HepG2 (cell line): ENCODE measurements around the gene SMPD3. TPM values are rescaled to one million over a fixed set of nuclear protein-coding genes. Genes with fewer than 3 reads are reported as not detected.

Experiments
- AFF4 ChIP-seq: sonication (generic); formaldehyde crosslinking; IDR thresholded peaks from 2 replicates; pipeline ENCODE4 v1.4.0; 2020; ENCODE audit warnings: missing genetic modification reagents
- AHR ChIP-seq: IDR thresholded peaks from 2 replicates; pipeline ENCODE4 v1.6.1; 2018; ENCODE audit warnings: missing genetic modification reagents, missing compliant biosample characterization
- CBX5 ChIP-seq: sonication (generic); formaldehyde crosslinking; IDR thresholded peaks from 2 replicates; pipeline ENCODE4 v1.4.0; 2020; ENCODE audit warnings: missing genetic modification reagents, borderline replicate concordance
- ETV6 ChIP-seq: sonication (generic); formaldehyde crosslinking; conservative IDR thresholded peaks from 2 replicates; pipeline ENCODE4 v1.4.0; 2020; ENCODE audit warnings: missing genetic modification reagents
- FOXK2 ChIP-seq: fragments of 450-650 bp; IDR thresholded peaks from 2 replicates; pipeline ENCODE4 v1.6.1; 2016
- MAFG ChIP-seq: sonication (generic); formaldehyde crosslinking; IDR thresholded peaks from 2 replicates; pipeline ENCODE4 v1.5.1; 2020; ENCODE audit warnings: mild to moderate bottlenecking, missing genetic modification reagents
- MEIS1 ChIP-seq: sonication (generic); formaldehyde crosslinking; IDR thresholded peaks from 2 replicates; pipeline ENCODE4 v1.9.0; 2021; ENCODE audit warnings: mild to moderate bottlenecking, missing genetic modification reagents, moderate library complexity, borderline replicate concordance
- NPAS2 ChIP-seq: sonication (generic); formaldehyde crosslinking; IDR thresholded peaks from 2 replicates; pipeline ENCODE4 v1.8.0; 2022; ENCODE audit warnings: mild to moderate bottlenecking, missing genetic modification reagents, borderline replicate concordance
- PHF21A ChIP-seq: sonication (generic); formaldehyde crosslinking; IDR thresholded peaks from 2 replicates; pipeline ENCODE4 v1.5.0; 2020; ENCODE audit warnings: mild to moderate bottlenecking, missing genetic modification reagents
- RERE ChIP-seq: IDR thresholded peaks from 2 replicates; pipeline ENCODE4 v1.6.1; 2016; ENCODE audit warnings: low read depth, missing genetic modification reagents, missing compliant biosample characterization
- REXO4 ChIP-seq: sonication (generic); formaldehyde crosslinking; IDR thresholded peaks from 2 replicates; pipeline ENCODE4 v1.8.0; 2022; ENCODE audit warnings: missing genetic modification reagents, mild to moderate bottlenecking, borderline replicate concordance
- STAT5B ChIP-seq: sonication (generic); formaldehyde crosslinking; IDR thresholded peaks from 2 replicates; pipeline ENCODE4 v1.4.0; 2020; ENCODE audit warnings: missing genetic modification reagents
- TBL1XR1 ChIP-seq: fragments of 150-350 bp; IDR thresholded peaks from 2 replicates; pipeline ENCODE4 v1.6.1; 2014; ENCODE audit warnings: borderline replicate concordance, low read length; ENCODE audit not compliant: partially characterized antibody
- ZBTB34 ChIP-seq: sonication (generic); formaldehyde crosslinking; IDR thresholded peaks from 2 replicates; pipeline ENCODE4 v1.8.0; 2022; ENCODE audit warnings: mild to moderate bottlenecking, missing genetic modification reagents
- ZNF235 ChIP-seq: sonication (generic); formaldehyde crosslinking; IDR thresholded peaks from 2 replicates; pipeline ENCODE4 v1.8.1; 2023; ENCODE audit warnings: mild to moderate bottlenecking, missing genetic modification reagents, borderline replicate concordance
- ZNF263 ChIP-seq: sonication (generic); formaldehyde crosslinking; IDR thresholded peaks from 2 replicates; pipeline ENCODE4 v1.4.0; 2020; ENCODE audit warnings: missing genetic modification reagents
- ZNF546 ChIP-seq: sonication (generic); formaldehyde crosslinking; conservative IDR thresholded peaks from 2 replicates; pipeline ENCODE4 v1.8.1; 2023; ENCODE audit warnings: mild to moderate bottlenecking, missing genetic modification reagents
- ZNF549 ChIP-seq: sonication (generic); formaldehyde crosslinking; IDR thresholded peaks from 2 replicates; pipeline ENCODE4 v1.5.0; 2020; ENCODE audit warnings: missing genetic modification reagents
- ZNF550 ChIP-seq: sonication (generic); formaldehyde crosslinking; IDR thresholded peaks from 2 replicates; pipeline ENCODE4 v1.4.0; 2020; ENCODE audit warnings: mild to moderate bottlenecking, missing genetic modification reagents, borderline replicate concordance
- ZNF607 ChIP-seq: sonication (generic); formaldehyde crosslinking; IDR thresholded peaks from 2 replicates; pipeline ENCODE4 v1.5.1; 2020; ENCODE audit warnings: missing genetic modification reagents, mild to moderate bottlenecking, borderline replicate concordance
- polyA plus RNA-seq, 8 experiments: library from polyadenylated mRNA; depleted of rRNA in 3 of 8; stranded (reverse) in 7 of 8; unstranded in 1 of 8; fragments of >200 nt; fragmentation: Illumina TruSeq in 4 of 8; extraction: Trizol in 4 of 8; gene quantifications; 2 replicates each; pipeline versions ENCODE4 v1.2.1 to v1.2.3, GENCODE V29; 2011 to 2016; ENCODE audit warnings: low read depth in 4 of 8, missing spikeins in 1 of 8, mixed read lengths in 1 of 8; ENCODE audit not compliant: insufficient read depth in 1 of 8
- total RNA-seq, 5 experiments: library from RNA; depleted of rRNA; stranded (reverse); fragments of >200 nt; fragmentation: Illumina TruSeq; extraction: Trizol; gene quantifications; 2 replicates each; pipeline ENCODE4 v1.2.3, GENCODE V29; 2016; ENCODE audit warnings: low read depth in 1 of 5

The SMPD3 gene
- total and polyA plus RNA-seq, 2 of the 13 experiments (the other 11 are each of a cell fraction or from before 2014, with no cell fraction given) = 0.07 to 0.32 TPM

GRCh38 chr16:68448360-68448970, at the start of gene SMPD3 (continued):
- no peak for TF ChIP-seq STAT5B (CRISPR knock-in tag)
- no peak for TF ChIP-seq REXO4
- no peak for TF ChIP-seq AFF4 (CRISPR knock-in tag)
- no peak for TF ChIP-seq ZNF546 (CRISPR knock-in tag)
- no peak for TF ChIP-seq ZNF549 (CRISPR knock-in tag)
- TF ChIP-seq ZBTB34 = no peak
- peak; percentile 91; the same call in 1 of the 2 replicates for TF ChIP-seq AHR (CRISPR knock-in tag)
- 0 out of 2 replicates have a peak, but pooled peaks have one; percentile 14 for TF ChIP-seq ZNF550 (CRISPR knock-in tag)
- TF ChIP-seq ETV6 (CRISPR knock-in tag) = peak; percentile 49; the same call in 1 of the 2 replicates
- TF ChIP-seq RERE (CRISPR knock-in tag) = no peak
- no peak; the same call in 1 of the 2 replicates for TF ChIP-seq ZNF607 (CRISPR knock-in tag)
- no peak for TF ChIP-seq NPAS2 (CRISPR knock-in tag)
- no peak for TF ChIP-seq ZNF235 (CRISPR knock-in tag)
- no peak for TF ChIP-seq FOXK2
- TF ChIP-seq TBL1XR1 = peak; percentile 67
- TF ChIP-seq PHF21A (CRISPR knock-in tag) = no peak
- TF ChIP-seq MEIS1 (CRISPR knock-in tag) = peak; percentile 81; the same call in 1 of the 2 replicates
- peak; percentile 76 for TF ChIP-seq ZNF263 (CRISPR knock-in tag)
- peak; percentile 64; the same call in 1 of the 2 replicates for TF ChIP-seq CBX5 (CRISPR knock-in tag)
- TF ChIP-seq MAFG (CRISPR knock-in tag) = no peak
